HL-60/S4 (cell line): Measurements from ENCODE around the gene CKMT1A.
"Not testable (repeated sequence)": the region's sequence is repeated elsewhere in the genome, so short reads cannot be mapped to it uniquely, and the experiment has no call there.

Experiments
- in situ Hi-C: fragments of 300-500 bp; cut with MboI; formaldehyde crosslinking; loops from 2 replicates; pipeline ENCODE4 v1.14.3; 2022; ENCODE audit warnings: low sequenced_read_pairs

CKMT1A gene

DNA sequence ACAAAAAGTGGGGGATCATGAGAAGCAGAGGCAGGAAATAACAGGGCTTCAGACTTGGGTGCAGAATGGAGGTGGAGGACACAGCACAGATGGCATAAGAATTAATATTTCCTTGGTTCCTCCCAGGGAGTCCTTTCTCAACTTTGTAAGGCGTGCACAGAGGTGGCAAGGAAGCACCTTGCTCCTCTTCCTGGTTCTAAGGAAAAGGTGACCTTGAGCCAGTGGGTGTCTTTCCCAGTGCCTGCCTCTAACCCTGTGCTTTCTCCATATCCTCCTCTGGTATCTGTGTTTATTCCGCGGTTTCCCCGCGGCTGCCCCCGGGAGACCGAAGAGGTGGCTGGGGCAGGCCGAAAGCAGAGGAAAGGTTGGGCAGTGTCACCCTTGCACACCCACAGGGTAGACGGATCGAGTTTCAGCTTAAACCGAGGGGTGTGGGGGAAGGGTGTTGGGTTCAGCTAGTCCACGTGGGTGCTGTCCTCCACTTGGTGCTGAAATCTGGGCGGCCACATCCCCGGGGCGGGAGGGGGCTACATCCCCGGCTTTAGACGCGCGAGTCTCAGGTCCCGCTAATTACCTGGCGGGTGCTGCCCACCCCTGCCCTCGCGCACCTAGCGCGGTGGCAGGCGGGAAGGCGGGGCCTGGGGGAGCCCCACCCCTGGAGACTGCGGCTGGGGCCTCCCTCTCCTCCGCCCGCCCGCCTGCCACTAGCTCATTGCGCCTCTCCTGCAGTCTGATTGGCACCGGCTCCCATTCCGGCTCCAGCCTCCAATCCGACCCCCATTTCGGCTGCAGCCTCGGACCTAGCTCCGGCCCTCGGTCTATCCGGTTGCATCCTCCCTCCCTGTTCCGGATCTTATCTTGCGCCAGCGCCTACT lies at the start of gene CKMT1A:
TSS of gene CKMT1A (plus strand) at position 712 of the 875 bp plus-strand sequence. CDS start 192 bp downstream, outside the sequence.
- in situ Hi-C loops: not testable (repeated sequence)

GRCh38 chr15:43648649-43649429 lies 44.8 kb upstream of the CKMT1A start, which contains the start of gene CATSPER2:
Gene CATSPER2 (minus strand): TSS chr15:43648844. CDS start chr15:43648061, 783 bp downstream.
- in situ Hi-C loops: no loop called here

DNA sequence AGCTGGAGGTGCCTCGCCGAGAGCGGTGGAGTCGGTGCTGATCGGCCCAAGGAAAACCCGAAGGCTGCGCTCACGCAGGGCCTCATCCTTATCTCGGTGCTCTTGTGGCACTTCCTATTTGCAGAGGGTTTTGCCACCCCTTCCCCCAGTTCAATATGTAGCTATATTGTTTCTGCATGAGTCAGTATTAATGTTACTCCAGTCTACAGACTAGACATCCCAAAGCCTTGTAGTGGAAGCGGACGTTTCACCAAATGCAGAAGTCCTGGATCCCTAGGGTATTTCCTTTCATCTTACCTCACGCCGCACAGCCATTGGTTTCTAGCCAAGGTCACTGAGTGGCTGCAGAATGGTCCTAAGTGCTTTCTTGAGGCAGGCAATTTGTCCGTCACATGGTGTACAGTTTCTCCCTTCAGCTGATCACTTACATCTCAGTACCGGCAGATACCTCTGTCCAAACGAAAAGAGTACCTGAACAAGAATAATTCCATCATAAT lies 44.2 kb upstream of the CKMT1A start:
- in situ Hi-C loops: not testable (repeated sequence)

GRCh38 chr15:43659727-43660126 lies 33.9 kb upstream of the CKMT1A start:
- in situ Hi-C loops: not testable (repeated sequence)

- in situ Hi-C loops: not testable (repeated sequence)
Observed at GRCh38 chr15:43662293-43662692, 31.4 kb upstream of the CKMT1A start.

- in situ Hi-C loops: not testable (repeated sequence)
Observed at GRCh38 chr15:43663333-43663732, 30.3 kb upstream of the CKMT1A start.

GRCh38 chr15:43666177-43666576 lies 27.5 kb upstream of the CKMT1A start:
- in situ Hi-C loops: not testable (repeated sequence)

DNA sequence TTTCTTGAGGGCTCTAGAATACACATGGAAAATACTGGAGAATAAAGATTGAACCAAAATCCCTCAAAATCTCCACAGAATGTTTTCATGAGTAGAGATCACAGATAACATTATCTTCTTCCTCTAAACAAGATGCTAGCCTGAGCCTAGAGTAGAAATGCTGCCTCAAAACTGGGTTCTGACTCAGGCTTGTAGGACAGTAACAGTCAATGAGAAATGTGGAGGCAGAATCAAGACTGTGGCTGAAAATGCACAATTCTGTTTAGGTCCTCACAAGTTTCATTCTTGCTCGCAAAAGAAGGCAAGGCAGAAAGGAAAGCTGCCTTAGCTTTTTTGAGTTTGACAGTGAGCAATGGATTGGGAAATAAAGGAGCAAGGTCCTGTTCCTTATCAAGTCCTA lies 19.5 kb upstream of the CKMT1A start:
- in situ Hi-C loops: not testable (repeated sequence)

DNA sequence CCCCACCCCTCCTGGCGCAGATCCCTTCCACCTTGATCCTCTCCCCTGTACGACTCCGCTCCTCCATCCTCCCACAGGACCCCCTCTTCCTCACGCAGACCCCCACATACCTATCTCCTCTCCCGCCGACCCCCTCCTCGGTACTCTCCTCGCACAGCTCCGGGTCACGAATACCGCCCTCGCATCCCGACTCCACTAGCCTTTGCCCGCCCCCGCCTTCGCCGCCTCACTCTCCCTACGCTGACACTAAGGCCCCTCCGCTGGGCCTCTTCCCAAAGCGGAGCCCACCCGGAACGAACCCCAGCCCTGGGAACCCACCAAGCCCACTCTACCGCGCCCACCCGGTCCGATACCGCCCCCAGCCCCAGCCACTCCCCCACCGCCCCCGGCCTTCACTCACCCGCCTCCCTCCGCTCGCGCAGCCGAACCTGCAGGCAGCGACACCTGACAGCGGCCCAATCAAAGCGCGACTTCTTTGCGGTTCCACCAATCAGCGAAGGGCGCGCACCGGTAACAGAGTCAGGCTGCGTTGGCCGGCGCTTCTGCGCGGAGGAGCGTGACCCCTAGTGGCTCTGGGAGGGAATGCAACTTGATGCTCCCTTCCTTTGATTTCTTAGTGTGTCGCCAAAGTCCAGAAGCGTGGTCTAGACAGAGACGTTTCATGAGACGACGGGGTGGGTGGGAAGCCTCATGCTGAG lies 3.9 kb upstream of the CKMT1A start:
- in situ Hi-C loops: not testable (repeated sequence)

DNA sequence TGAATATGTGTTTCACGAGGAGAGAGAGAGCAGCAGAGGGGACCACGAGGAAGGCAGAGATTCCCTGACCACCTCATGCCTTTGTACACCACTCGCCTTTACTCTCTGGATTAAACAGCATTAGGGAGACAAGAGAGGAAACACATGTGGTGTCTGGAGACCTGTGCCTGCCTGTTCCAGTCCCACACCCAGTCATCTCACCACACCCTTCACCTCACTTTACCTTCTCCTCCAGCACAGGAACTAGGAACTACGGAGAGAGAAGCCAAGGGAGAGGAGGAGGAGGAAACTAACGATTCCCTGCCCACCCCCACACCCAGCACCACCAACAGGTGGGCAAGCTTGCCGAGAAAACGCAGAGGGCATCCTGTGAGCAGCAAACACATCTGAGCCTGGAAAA lies 980 bp upstream of the CKMT1A start:
- in situ Hi-C loops: not testable (repeated sequence)

DNA sequence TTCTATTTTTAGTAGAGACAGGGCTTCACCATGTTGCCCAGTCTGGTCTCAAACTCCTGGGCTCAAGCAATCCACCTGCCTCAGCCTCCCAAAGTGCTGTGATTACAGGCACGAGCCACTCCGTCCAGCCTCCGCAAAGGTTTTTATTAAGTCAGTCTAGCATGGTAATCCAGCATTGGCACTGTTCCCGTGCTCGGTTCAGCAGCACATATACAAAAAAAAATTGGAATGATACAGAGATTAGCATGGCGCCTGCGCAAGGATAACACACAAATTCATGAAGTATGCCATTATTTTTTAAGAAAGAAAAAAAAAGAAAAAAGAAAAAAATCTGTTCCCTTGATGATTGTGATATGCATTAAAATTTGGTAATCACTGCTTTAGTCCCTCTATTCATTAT lies 8.5 kb downstream of the CKMT1A start:
- in situ Hi-C loops: no loop called here

GRCh38 chr15:43702701-43703424 lies 9.2 kb downstream of the CKMT1A start:
- in situ Hi-C loops: no loop called here

- in situ Hi-C loops: not testable (repeated sequence)
Observed at GRCh38 chr15:43710431-43711131, 16.9 kb downstream of the CKMT1A start.

GRCh38 chr15:43723151-43723550 lies 29.5 kb downstream of the CKMT1A start:
- in situ Hi-C loops: no loop called here

DNA sequence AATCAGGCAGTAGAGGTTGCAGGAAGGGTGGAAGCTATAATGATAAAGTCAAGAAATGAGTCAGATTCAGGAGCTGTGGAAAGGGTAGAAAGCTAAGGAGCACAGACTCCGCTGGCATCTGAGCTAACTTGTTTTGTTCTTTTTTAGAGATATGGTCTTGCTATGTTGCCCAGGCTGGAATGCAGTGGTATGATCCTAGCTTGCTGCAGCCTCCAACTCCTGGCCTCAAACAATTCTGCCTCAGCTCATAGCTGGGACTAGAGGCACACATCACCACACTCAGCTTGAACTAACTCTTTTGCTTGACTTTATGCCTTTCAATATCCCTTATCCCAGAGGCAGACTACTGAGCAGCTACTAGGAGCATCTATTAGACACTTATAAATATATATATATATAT lies 32.6 kb downstream of the CKMT1A start:
- in situ Hi-C loops: not testable (repeated sequence)

- in situ Hi-C loops: not testable (repeated sequence)
Observed at GRCh38 chr15:43728053-43728725, 34.5 kb downstream of the CKMT1A start.

GRCh38 chr15:43735416-43735815 lies 41.8 kb downstream of the CKMT1A start:
- in situ Hi-C loops: no loop called here

GRCh38 chr15:43746245-43746902 lies 52.7 kb downstream of the CKMT1A start, which contains the start of gene PDIA3:
Gene PDIA3 (plus strand): TSS chr15:43746438. CDS start chr15:43746540, 102 bp downstream.
- in situ Hi-C loops: not testable (repeated sequence)
